GM12878 (cell line): ENCODE data around the gene C8G. TPM values are rescaled to one million over a fixed set of nuclear protein-coding genes. Genes with fewer than 3 reads are reported as not detected.

Source experiments
- ATAC-seq: fragments of 200-7000 bp; cut with Tn5 transposase; 3 replicates; pipeline ENCODE4 v1.9.1; 2020; ENCODE audit warnings: mild to moderate bottlenecking, moderate library complexity
- BruUV-seq: library from RNA; stranded (reverse); fragments of 400-500 nt; replicated peaks from 2 replicates; lab custom pipeline; 2021; lab: Mats Ljungman, UMichigan
- CTCF ChIA-PET: fragments of 300-600 bp; sonication (Branson Sonifier 250); formaldehyde crosslinking; extraction: SDS; loops from one replicate; lab custom pipeline; 2021; ENCODE audit warnings: inconsistent platforms; lab: Yijun Ruan, JAX
- POLR2A ChIA-PET: fragments of 350-600 bp; formaldehyde crosslinking; extraction: SDS; loops from one replicate; lab custom pipeline; 2021; ENCODE audit warnings: inconsistent platforms; lab: Charles Lee
- RAD21 ChIA-PET: fragments of 300-600 bp; sonication (Branson Sonifier 250); formaldehyde crosslinking; loops from one replicate; lab custom pipeline; 2023; ENCODE audit warnings: antibody characterized with exemption; ENCODE audit not compliant: unreplicated experiment; lab: Charles Lee
- SMC1A ChIA-PET: fragments of 300-600 bp; sonication (Branson Sonifier 250); formaldehyde crosslinking; loops from one replicate; lab custom pipeline; 2023; ENCODE audit not compliant: unreplicated experiment, uncharacterized antibody; lab: Charles Lee
- DNase-seq: peaks from one replicate; pipeline ENCODE4 v3.0.0-alpha.2; 2011; ENCODE audit warnings: low read depth, low spot score
- FAIRE-seq: peaks from 3 replicates; lab custom pipeline; 2011; peaks lifted over from hg19 to GRCh38; lab: Jason Lieb, UNC
- H2AFZ ChIP-seq: 2 replicates; pipeline ENCODE4 v1.6.0; 2011; ENCODE audit warnings: low read depth, low read length, control low read depth; ENCODE audit not compliant: control insufficient read depth
- H3K27ac ChIP-seq: 2 replicates; pipeline ENCODE4 v1.5.1; 2011; ENCODE audit warnings: control low read depth; ENCODE audit not compliant: control insufficient read depth, insufficient read depth
- H3K27me3 ChIP-seq, 2 experiments: replicated peaks in 1 of 2; 2 replicates each; pipeline versions ENCODE4 v1.6.0 to v1.6.1; 2011; ENCODE audit warnings: low read length in 1 of 2; ENCODE audit not compliant: control insufficient read depth in 2 of 2, insufficient read depth in 2 of 2
- H3K36me3 ChIP-seq, 2 experiments: 2 replicates each; pipeline ENCODE4 v1.5.1; 2011; ENCODE audit warnings: low read length in 1 of 2; ENCODE audit not compliant: control insufficient read depth in 2 of 2, insufficient read depth in 2 of 2
- H3K4me1 ChIP-seq: 2 replicates; pipeline ENCODE4 v1.6.1; 2011; ENCODE audit warnings: mild to moderate bottlenecking, low read length, moderate library complexity, mixed read lengths; ENCODE audit not compliant: control insufficient read depth, insufficient read depth
- H3K4me2 ChIP-seq: 2 replicates; pipeline ENCODE4 v1.6.0; 2011; ENCODE audit warnings: control low read depth; ENCODE audit not compliant: control insufficient read depth, insufficient read depth
- H3K4me3 ChIP-seq: fragments of 200-600 bp; sonication (generic); 2 replicates; pipeline ENCODE4 v1.5.1; 2016
- H3K79me2 ChIP-seq: 2 replicates; pipeline ENCODE4 v1.6.0; 2011; ENCODE audit warnings: low read length; ENCODE audit not compliant: control insufficient read depth, insufficient read depth
- H3K9ac ChIP-seq: 2 replicates; pipeline ENCODE4 v1.8.0; 2011; ENCODE audit warnings: low read length, control low read depth, mixed read lengths; ENCODE audit not compliant: control insufficient read depth, insufficient read depth
- H3K9me3 ChIP-seq: replicated peaks from 3 replicates; pipeline ENCODE4 v1.5.1; 2011; ENCODE audit warnings: mild to moderate bottlenecking, low read length; ENCODE audit not compliant: control insufficient read depth, insufficient read depth
- H4K20me1 ChIP-seq: 2 replicates; pipeline ENCODE4 v1.6.0; 2011; ENCODE audit not compliant: control insufficient read depth, insufficient read depth
- CTCF ChIP-seq, 3 experiments: IDR thresholded peaks in 2 of 3; conservative IDR thresholded peaks in 1 of 3; 2 replicates each; pipeline ENCODE4 v1.5.1; 2011; ENCODE audit warnings: low read depth in 3 of 3, low read length in 3 of 3, mild to moderate bottlenecking in 3 of 3, control low read depth in 2 of 3, moderate library complexity in 2 of 3, inconsistent platforms in 1 of 3, mixed read lengths in 1 of 3; ENCODE audit not compliant: control insufficient read depth in 2 of 3, insufficient read depth in 1 of 3; ENCODE audit errors: extremely low read depth in 1 of 3
- RAD21 ChIP-seq: IDR thresholded peaks from 2 replicates; pipeline ENCODE4 v1.6.1; 2011; ENCODE audit warnings: mild to moderate bottlenecking, low read depth, low read length, moderate library complexity; ENCODE audit not compliant: insufficient read depth
- SUZ12 ChIP-seq: fragments of 200-600 bp; sonication (generic); IDR thresholded peaks from one replicate; pipeline ENCODE4 v1.6.1; 2018; ENCODE audit warnings: antibody characterized with exemption, mild to moderate bottlenecking; ENCODE audit not compliant: unreplicated experiment
- WGBS: methylation state at CpG from one replicate; pipeline ENCODE4 v1.1.6; 2016; ENCODE audit warnings: low lambda C conversion rate; ENCODE audit not compliant: insufficient replicate concordance, insufficient coverage; ENCODE audit errors: missing lambda C conversion rate; 5-methylcytosine and 5-hydroxymethylcytosine counted together
- in situ Hi-C: fragments of 300-500 bp; cut with MboI; formaldehyde crosslinking; loops from 9 replicates; pipeline ENCODE4 v1.14.3; 2018; ENCODE audit warnings: mixed read lengths
- intact Hi-C: fragments of 100-400 bp; cut with micrococcal nuclease; formaldehyde crosslinking; loops from one replicate; pipeline ENCODE4 v1.14.2; 2022; ENCODE audit not compliant: unreplicated experiment
- polyA plus RNA-seq, 11 experiments: library from polyadenylated mRNA; depleted of rRNA in 4 of 11; unstranded in 6 of 11; stranded (reverse) in 5 of 11; fragments of >200 nt; fragmentation: Nextera tagmentation in 4 of 11; fragmentation: Illumina TruSeq in 1 of 11; extraction: Ambion mirVana in 4 of 11; extraction: Trizol in 1 of 11; gene quantifications; 1 replicate in 1 of 11; 2 replicates in 10 of 11; pipeline versions ENCODE4 v1.2.1 to v1.2.3, GENCODE V29; 2011 to 2016; ENCODE audit warnings: inconsistent platforms in 2 of 11, missing spikeins in 2 of 11, low read depth in 1 of 11
- total RNA-seq, 4 experiments: library from RNA; depleted of rRNA in 3 of 4; stranded (reverse); fragments of >200 nt in 3 of 4; fragmentation: Illumina TruSeq in 1 of 4; extraction: Trizol in 1 of 4; gene quantifications; 2 replicates each; pipeline versions ENCODE4 v1.2.1 to v1.2.3, GENCODE V29; 2013 to 2021

C8G gene
- total and polyA plus RNA-seq, 10 of the 15 experiments (the other 5 are each of a cell fraction or from before 2014, with no cell fraction given): 0.26 to 0.69 (median 0.50) TPM; not detected in 7

- no peaks in the 10 kb centered on the region for H3K4me1 ChIP-seq
- no peak overlapping the region for H3K27ac ChIP-seq
- CTCF ChIA-PET: interaction anchor here (1.4 kb wide), 1 partner anchor 22 kb away, joined by 3 read pairs; no protein-coding TSS in a partner anchor
- SMC1A ChIA-PET: interaction anchor here (1.0 kb wide), 1 partner anchor 115 kb away, joined by 3 read pairs; no protein-coding TSS in a partner anchor
- WGBS: 93% methylated on average over 33 of the region's 33 CpGs
- intact Hi-C loops: no loop called here
- H3K9ac ChIP-seq: no peak overlapping the region
- no peak overlapping the region for H3K4me2 ChIP-seq
- H3K9me3 ChIP-seq: no peaks in the 10 kb centered on the region
- BruUV-seq: no TSS peak
- ATAC-seq (no peak), DNase-seq (no peak), FAIRE-seq (no peak)
- RAD21 ChIA-PET: no interaction called here
- no peaks in the 10 kb centered on the region for H4K20me1 ChIP-seq
- H3K36me3 ChIP-seq: peaks cover 27 to 30% of the 10 kb centered on the region in 2 experiments
- H2AFZ ChIP-seq: no peak overlapping the region
- no peak overlapping the region for H3K4me3 ChIP-seq
- no peaks in the 10 kb centered on the region for H3K27me3 ChIP-seq
- in situ Hi-C loops: no loop called here
- TF ChIP-seq CTCF (IDR thresholded peaks at IDR 0.05 in 2 of 3, conservative IDR thresholded peaks at IDR 0.05 in 1 of 3; ENCODE audit: control insufficient read depth in 2 of 3, extremely low read depth in 1 of 3, insufficient read depth in 1 of 3, low read depth in 3 of 3, low read length in 3 of 3) (peak in 2 of 3 experiments; percentile 8 to 22; a peak in 2 of 6 replicates), SUZ12 (no peak), RAD21 (0 out of 2 replicates have a peak, but pooled peaks have one; percentile 6)
- POLR2A ChIA-PET: no interaction called here
- H3K79me2 ChIP-seq: no peaks in the 10 kb centered on the region
Measured at GRCh38 chr9:136925414-136926153, 19.5 kb upstream of the C8G start.
